ENCODE measurements around the gene C16orf89.
"Not testable (repeated sequence)": the region's sequence is repeated elsewhere in the genome, so short reads cannot be mapped to it uniquely, and the experiment has no call there.

GRCh38 chr16:5089911-5090555 is 24.3 kb upstream of the C16orf89 start:
- TF ChIP-seq, protein P1, sequence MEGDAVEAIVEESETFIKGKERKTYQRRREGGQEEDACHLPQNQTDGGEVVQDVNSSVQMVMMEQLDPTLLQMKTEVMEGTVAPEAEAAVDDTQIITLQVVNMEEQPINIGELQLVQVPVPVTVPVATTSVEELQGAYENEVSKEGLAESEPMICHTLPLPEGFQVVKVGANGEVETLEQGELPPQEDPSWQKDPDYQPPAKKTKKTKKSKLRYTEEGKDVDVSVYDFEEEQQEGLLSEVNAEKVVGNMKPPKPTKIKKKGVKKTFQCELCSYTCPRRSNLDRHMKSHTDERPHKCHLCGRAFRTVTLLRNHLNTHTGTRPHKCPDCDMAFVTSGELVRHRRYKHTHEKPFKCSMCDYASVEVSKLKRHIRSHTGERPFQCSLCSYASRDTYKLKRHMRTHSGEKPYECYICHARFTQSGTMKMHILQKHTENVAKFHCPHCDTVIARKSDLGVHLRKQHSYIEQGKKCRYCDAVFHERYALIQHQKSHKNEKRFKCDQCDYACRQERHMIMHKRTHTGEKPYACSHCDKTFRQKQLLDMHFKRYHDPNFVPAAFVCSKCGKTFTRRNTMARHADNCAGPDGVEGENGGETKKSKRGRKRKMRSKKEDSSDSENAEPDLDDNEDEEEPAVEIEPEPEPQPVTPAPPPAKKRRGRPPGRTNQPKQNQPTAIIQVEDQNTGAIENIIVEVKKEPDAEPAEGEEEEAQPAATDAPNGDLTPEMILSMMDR (IDR thresholded peaks at IDR 0.05; ENCODE audit: insufficient read depth, low read depth, low read length): not testable (repeated sequence)
- not testable (repeated sequence) for TF ChIP-seq EZH2 (IDR thresholded peaks at IDR 0.05; ENCODE audit: insufficient read depth, low read length)
